PC-9 (cell line): ENCODE measurements around the gene WDR13. TPM values are rescaled to one million over a fixed set of nuclear protein-coding genes. Genes with fewer than 3 reads are reported as not detected.
"Not testable (repeated sequence)": the region's sequence is repeated elsewhere in the genome, so short reads cannot be mapped to it uniquely, and the experiment has no call there.

Experiments used
- BruUV-seq: library from RNA; stranded (reverse); fragments of 400-500 nt; replicated peaks from 2 replicates; lab custom pipeline; 2021; lab: Mats Ljungman, UMichigan
- CTCF ChIA-PET: fragments of 300-600 bp; sonication (Branson Sonifier 250); formaldehyde crosslinking; loops from one replicate; lab custom pipeline; 2022; ENCODE audit warnings: antibody characterized with exemption; lab: Charles Lee
- POLR2A ChIA-PET: fragments of 300-600 bp; sonication (Branson Sonifier 250); formaldehyde crosslinking; loops from one replicate; lab custom pipeline; 2022; ENCODE audit warnings: antibody characterized with exemption; ENCODE audit not compliant: unreplicated experiment; lab: Charles Lee
- DNase-seq, 2 experiments: peaks; one replicate each; pipeline versions ENCODE4 v3.0.0 to v3.0.0-alpha.2; 2015 to 2022; ENCODE audit warnings: mixed read lengths in 1 of 2
- H2AFZ ChIP-seq: fragments of 200-600 bp; sonication (generic); 2 replicates; pipeline ENCODE4 v1.8.1; 2017; ENCODE audit warnings: antibody characterized with exemption
- H3F3A ChIP-seq: fragments of 200-600 bp; sonication (generic); 2 replicates; pipeline ENCODE4 v1.8.1; 2017; ENCODE audit warnings: antibody characterized with exemption, mild to moderate bottlenecking, low read depth; ENCODE audit not compliant: insufficient read depth
- H3K27ac ChIP-seq: fragments of 200-600 bp; sonication (generic); 2 replicates; pipeline ENCODE4 v1.6.1; 2016; ENCODE audit warnings: mixed run types
- H3K27me3 ChIP-seq: fragments of 200-600 bp; sonication (generic); 2 replicates; pipeline ENCODE4 v1.6.1; 2016; ENCODE audit warnings: low read depth, mixed run types; ENCODE audit not compliant: insufficient read depth
- H3K36me3 ChIP-seq: fragments of 200-600 bp; sonication (generic); 2 replicates; pipeline ENCODE4 v1.6.1; 2016; ENCODE audit warnings: low read depth, mixed run types
- H3K4me1 ChIP-seq: fragments of 200-600 bp; sonication (generic); replicated peaks from 2 replicates; pipeline ENCODE4 v1.6.1; 2016; ENCODE audit warnings: mixed run types; ENCODE audit not compliant: insufficient read depth
- H3K4me2 ChIP-seq: fragments of 200-600 bp; sonication (generic); 2 replicates; pipeline ENCODE4 v1.6.1; 2017; ENCODE audit warnings: mixed run types
- H3K4me3 ChIP-seq: fragments of 200-600 bp; sonication (generic); 2 replicates; pipeline ENCODE4 v1.6.1; 2016; ENCODE audit warnings: mixed run types
- H3K79me2 ChIP-seq: fragments of 200-600 bp; sonication (generic); 2 replicates; pipeline ENCODE4 v1.6.1; 2017; ENCODE audit warnings: low read depth, mixed run types
- H3K9me2 ChIP-seq: fragments of 200-600 bp; sonication (generic); 2 replicates; pipeline ENCODE4 v1.8.1; 2017; ENCODE audit warnings: mild to moderate bottlenecking; ENCODE audit not compliant: insufficient read depth
- H3K9me3 ChIP-seq: fragments of 200-600 bp; sonication (generic); 2 replicates; pipeline ENCODE4 v1.8.1; 2016; ENCODE audit warnings: low read depth; ENCODE audit not compliant: insufficient read depth
- H4K20me1 ChIP-seq: fragments of 200-600 bp; sonication (generic); 2 replicates; pipeline ENCODE4 v1.8.1; 2017; ENCODE audit not compliant: insufficient read depth
- EZH2 ChIP-seq: fragments of 200-600 bp; sonication (generic); IDR thresholded peaks from 2 replicates; pipeline ENCODE4 v1.8.0; 2017; ENCODE audit warnings: antibody characterized with exemption, low read depth
- intact Hi-C: fragments of 100-400 bp; cut with micrococcal nuclease; formaldehyde crosslinking; loops from one replicate; pipeline ENCODE4 v1.10.0; 2022; ENCODE audit not compliant: unreplicated experiment
- total RNA-seq: library from RNA; stranded (reverse); gene quantifications from 2 replicates; pipeline ENCODE4 v1.2.3, GENCODE V29; 2021
- TF ChIP-seq, protein P1 (sequence below): fragments of 200-600 bp; sonication (generic); conservative IDR thresholded peaks from 2 replicates; pipeline ENCODE4 v1.6.1; 2017; ENCODE audit warnings: mixed run types, antibody characterized with exemption, mild to moderate bottlenecking, moderate library complexity

Gene WDR13
- total RNA-seq, 1 experiment from 2014 or later = 28.6 TPM

DNA sequence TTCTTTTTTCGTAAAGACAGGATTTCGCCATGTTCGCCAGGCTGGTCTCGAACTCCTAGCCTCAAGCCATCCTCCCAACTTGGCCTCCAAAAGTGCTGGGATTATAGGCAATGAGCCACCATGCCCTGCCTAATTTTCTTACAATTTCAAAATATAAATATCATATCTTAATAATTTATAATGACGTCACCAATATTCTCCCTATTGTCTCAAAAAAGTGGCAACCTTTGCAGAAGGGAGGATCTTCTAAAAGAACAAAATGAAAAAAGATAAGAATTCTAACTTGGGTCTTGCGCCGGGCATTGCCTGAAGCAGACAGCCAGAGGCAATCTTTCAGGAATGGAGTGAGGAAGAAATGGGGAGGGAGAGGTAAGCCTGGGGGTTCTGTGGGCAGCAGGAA is 48.4 kb downstream of the WDR13 start:
- Histone ChIP-seq H3F3A (no peaks in the 10 kb centered on the region), H3K79me2 (no peaks in the 10 kb centered on the region), H3K4me2 (no peak overlapping the region), H3K4me1 (no peaks in the 10 kb centered on the region), H3K27me3 (no peaks in the 10 kb centered on the region), H3K9me3 (no peaks in the 10 kb centered on the region), H4K20me1 (no peaks in the 10 kb centered on the region), H3K36me3 (no peaks in the 10 kb centered on the region), H3K4me3 (no peak overlapping the region), H2AFZ (no peak overlapping the region), H3K27ac (no peak overlapping the region), H3K9me2 (no peaks in the 10 kb centered on the region)
- intact Hi-C loops = no loop called here
- no TSS peak for BruUV-seq
- DNase-seq = no peak
- TF ChIP-seq, protein P1, sequence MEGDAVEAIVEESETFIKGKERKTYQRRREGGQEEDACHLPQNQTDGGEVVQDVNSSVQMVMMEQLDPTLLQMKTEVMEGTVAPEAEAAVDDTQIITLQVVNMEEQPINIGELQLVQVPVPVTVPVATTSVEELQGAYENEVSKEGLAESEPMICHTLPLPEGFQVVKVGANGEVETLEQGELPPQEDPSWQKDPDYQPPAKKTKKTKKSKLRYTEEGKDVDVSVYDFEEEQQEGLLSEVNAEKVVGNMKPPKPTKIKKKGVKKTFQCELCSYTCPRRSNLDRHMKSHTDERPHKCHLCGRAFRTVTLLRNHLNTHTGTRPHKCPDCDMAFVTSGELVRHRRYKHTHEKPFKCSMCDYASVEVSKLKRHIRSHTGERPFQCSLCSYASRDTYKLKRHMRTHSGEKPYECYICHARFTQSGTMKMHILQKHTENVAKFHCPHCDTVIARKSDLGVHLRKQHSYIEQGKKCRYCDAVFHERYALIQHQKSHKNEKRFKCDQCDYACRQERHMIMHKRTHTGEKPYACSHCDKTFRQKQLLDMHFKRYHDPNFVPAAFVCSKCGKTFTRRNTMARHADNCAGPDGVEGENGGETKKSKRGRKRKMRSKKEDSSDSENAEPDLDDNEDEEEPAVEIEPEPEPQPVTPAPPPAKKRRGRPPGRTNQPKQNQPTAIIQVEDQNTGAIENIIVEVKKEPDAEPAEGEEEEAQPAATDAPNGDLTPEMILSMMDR = no peak
- no peak for TF ChIP-seq EZH2
- ChIA-PET CTCF (no interaction called here), POLR2A (no interaction called here)

DNA sequence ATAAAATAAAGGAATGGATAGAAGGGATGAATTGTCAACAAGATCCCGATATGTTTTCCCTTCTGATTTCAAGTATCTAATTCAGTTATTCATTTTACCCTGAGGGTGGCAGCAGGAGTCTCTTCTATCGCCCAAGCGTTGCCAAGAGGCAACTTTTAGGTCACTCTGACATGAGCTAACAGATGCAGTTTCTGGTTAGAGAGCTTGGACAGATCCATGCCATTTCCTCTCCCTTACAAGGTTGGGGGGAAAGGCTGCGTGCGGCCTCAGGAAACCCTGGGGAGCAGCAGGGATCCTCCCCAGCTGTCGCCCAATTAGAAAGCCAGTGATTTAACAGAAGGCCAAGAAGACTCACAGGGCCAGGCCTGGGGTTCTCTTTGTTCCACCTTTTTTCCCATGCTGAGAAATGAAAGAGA is 51.1 kb downstream of the WDR13 start:
- Histone ChIP-seq H3K36me3 (no peaks in the 10 kb centered on the region), H3K9me3 (no peaks in the 10 kb centered on the region), H3K4me2 (no peak overlapping the region), H3K9me2 (no peaks in the 10 kb centered on the region), H3K79me2 (no peaks in the 10 kb centered on the region), H3K27me3 (no peaks in the 10 kb centered on the region), H3K4me3 (no peak overlapping the region), H4K20me1 (no peaks in the 10 kb centered on the region), H2AFZ (no peak overlapping the region), H3K4me1 (no peaks in the 10 kb centered on the region), H3K27ac (no peak overlapping the region), H3F3A (no peaks in the 10 kb centered on the region)
- peak in 1 of 2 experiments; percentile 0 for DNase-seq
- TF ChIP-seq EZH2 = no peak
- TF ChIP-seq, protein P1 = no peak
- no TSS peak for BruUV-seq
- intact Hi-C loops = no loop called here
- POLR2A ChIA-PET = interaction anchor here (0.6 kb wide), 1 partner anchor 805 kb away, joined by 3 read pairs; no protein-coding TSS in a partner anchor
- CTCF ChIA-PET = no interaction called here

DNA sequence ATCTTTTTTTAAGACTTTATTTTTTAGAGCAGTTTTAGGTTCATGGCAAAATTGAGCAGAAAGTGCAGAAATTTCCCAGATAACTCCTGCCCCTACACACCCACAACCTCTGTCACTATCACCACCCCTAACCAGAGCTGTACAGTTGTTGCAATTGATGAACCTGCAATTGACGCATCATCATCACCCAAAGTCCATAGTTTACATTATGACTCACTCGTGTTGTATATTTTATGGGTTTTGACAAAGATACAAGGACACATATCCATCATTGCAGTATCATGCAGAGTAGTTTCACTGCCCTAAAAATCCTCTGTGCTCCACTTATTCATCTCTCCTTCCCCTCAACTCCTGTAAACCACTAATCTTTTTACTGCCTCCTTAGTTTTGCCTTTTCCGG is 51.8 kb downstream of the WDR13 start:
- no peak for TF ChIP-seq EZH2
- TF ChIP-seq, protein P1 = no peak
- Histone ChIP-seq H3K36me3 (no peaks in the 10 kb centered on the region), H2AFZ (no peak overlapping the region), H3K9me3 (no peaks in the 10 kb centered on the region), H3K4me1 (no peaks in the 10 kb centered on the region), H4K20me1 (no peaks in the 10 kb centered on the region), H3K4me3 (no peak overlapping the region), H3K9me2 (no peaks in the 10 kb centered on the region), H3K27me3 (no peaks in the 10 kb centered on the region), H3F3A (no peaks in the 10 kb centered on the region), H3K79me2 (no peaks in the 10 kb centered on the region), H3K4me2 (no peak overlapping the region), H3K27ac (no peak overlapping the region)
- POLR2A ChIA-PET = no interaction called here
- intact Hi-C loops = no loop called here
- DNase-seq = no peak
- CTCF ChIA-PET = no interaction called here
- no TSS peak for BruUV-seq

DNA sequence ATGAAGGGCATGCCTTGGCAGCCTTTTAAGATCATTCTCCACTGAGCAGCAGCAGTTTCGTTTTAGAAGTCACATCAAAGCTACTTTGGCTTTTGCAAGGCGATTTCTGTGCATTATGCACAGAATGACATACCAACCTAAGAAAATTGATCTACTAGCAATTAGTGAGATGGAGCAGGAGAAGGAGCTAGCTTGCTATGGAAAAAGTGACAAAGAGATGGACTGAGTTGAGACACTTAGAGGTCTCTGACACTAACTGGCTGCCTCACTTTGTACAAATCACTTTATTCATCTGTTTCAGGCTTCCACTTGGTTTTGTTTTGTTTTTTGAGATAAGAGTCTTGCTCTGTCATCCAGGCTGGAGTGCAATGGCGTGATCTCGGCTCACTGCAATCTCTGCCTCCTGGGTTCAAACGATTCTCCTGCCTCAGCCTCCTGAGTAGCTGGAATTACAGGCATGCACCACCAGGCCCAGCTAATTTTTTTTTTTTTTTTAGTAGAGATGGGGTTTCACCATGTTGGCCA is 54.8 kb downstream of the WDR13 start:
- H3K9me2 ChIP-seq, BruUV-seq, H4K20me1 ChIP-seq, CTCF ChIA-PET, H3K4me2 ChIP-seq, H2AFZ ChIP-seq, DNase-seq, H3K27ac ChIP-seq, intact Hi-C loops, H3K4me1 ChIP-seq, H3K79me2 ChIP-seq, POLR2A ChIA-PET, H3F3A ChIP-seq, H3K36me3 ChIP-seq, H3K9me3 ChIP-seq, H3K4me3 ChIP-seq, H3K27me3 ChIP-seq: not testable (repeated sequence)

GRCh38 chrX:48654746-48655145 is 57.5 kb downstream of the WDR13 start:
- H2AFZ ChIP-seq, H3K4me2 ChIP-seq, intact Hi-C loops, H3K4me3 ChIP-seq, H3K9me3 ChIP-seq, H3K9me2 ChIP-seq, H4K20me1 ChIP-seq, POLR2A ChIA-PET, H3K27me3 ChIP-seq, CTCF ChIA-PET, H3F3A ChIP-seq, H3K4me1 ChIP-seq, DNase-seq, H3K27ac ChIP-seq, H3K36me3 ChIP-seq, H3K79me2 ChIP-seq, BruUV-seq: not testable (repeated sequence)
